ENCODE results near the gene MYO18B. TPM values are rescaled to one million over a fixed set of nuclear protein-coding genes. Genes with fewer than 3 reads are reported as not detected.

MYO18B gene
- total and polyA plus RNA-seq, 2 of the 4 experiments (the other 2 are of a cell fraction): under 0.01 TPM; not detected in 1

DNA sequence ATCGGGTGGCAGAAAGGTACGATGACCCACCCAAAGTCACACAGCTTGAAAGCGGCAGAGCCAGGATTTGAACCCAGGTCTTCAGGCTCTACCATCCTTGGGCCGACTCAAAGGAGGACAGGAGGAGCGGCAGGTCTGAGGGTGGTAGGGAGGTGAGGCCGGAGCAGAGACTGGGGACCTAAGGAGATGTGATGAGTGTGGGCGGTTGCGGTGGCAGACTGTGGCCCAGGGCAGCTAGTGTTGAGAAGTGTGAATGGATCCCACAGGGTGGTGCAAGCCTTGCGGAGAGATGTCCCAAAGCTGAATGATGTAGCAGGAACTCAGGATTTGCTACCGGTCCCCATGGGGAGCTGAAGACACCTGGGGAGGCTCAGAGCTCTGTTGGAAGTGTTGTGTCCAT, 180.2 kb downstream of the MYO18B start:
- no peaks in the 10 kb centered on the region for H4K20me1 ChIP-seq (ENCODE audit: insufficient read depth, low read length)
- no peak overlapping the region for H3K9ac ChIP-seq (ENCODE audit: low read depth, low read length)
- H4K91ac ChIP-seq (ENCODE audit: insufficient read depth, low read depth, low read length): no peak overlapping the region
- no peak overlapping the region for H3K56ac ChIP-seq (ENCODE audit: extremely low read depth, insufficient read depth, low read length)
- no peak overlapping the region for H2BK15ac ChIP-seq (ENCODE audit: low read depth, low read length)
- H3K14ac ChIP-seq (replicated peaks; ENCODE audit: low read depth, low read length): no peak overlapping the region
- no peak overlapping the region for H2AFZ ChIP-seq (replicated peaks; ENCODE audit: low read length, poor library complexity)
- H3K4ac ChIP-seq (ENCODE audit: low read depth, low read length): no peak overlapping the region
- in situ Hi-C loops (cut with MboI; ENCODE audit: low sequenced_read_pairs) (no loop called here), intact Hi-C loops (cut with micrococcal nuclease) (no loop called here), dilution Hi-C loops (cut with HindIII; ENCODE audit: low sequenced_read_pairs, unreplicated experiment) (no loop called here)
- BruUV-seq (replicated peaks): no TSS peak
- H3K18ac ChIP-seq (ENCODE audit: low read depth, low read length): no peak overlapping the region
- H3K79me1 ChIP-seq (ENCODE audit: low read depth in 1 of 2, low read length in 2 of 2): no peaks in the 10 kb centered on the region
- ATAC-seq (ENCODE audit: low read depth): no peak
- POLR2A ChIA-PET (ENCODE audit: unreplicated experiment): no interaction called here
- H3K4me3 ChIP-seq (ENCODE audit: insufficient read depth, low read depth, low read length): no peak overlapping the region
- no peak for DNase-seq
- no peak overlapping the region for H2AK5ac ChIP-seq (ENCODE audit: low read depth, low read length)
- no peak overlapping the region for H3K4me2 ChIP-seq (ENCODE audit: low read depth, low read length)
- H3K27ac ChIP-seq (ENCODE audit: insufficient read depth, low read length): no peak overlapping the region
- CTCF ChIA-PET: no interaction called here
- no peak overlapping the region for H4K5ac ChIP-seq (ENCODE audit: low read depth, low read length)
- no peak overlapping the region for H3K23ac ChIP-seq (ENCODE audit: low read depth, low read length)
- H2BK5ac ChIP-seq (ENCODE audit: low read depth, low read length, poor library complexity, severe bottlenecking): no peak overlapping the region
- no peaks in the 10 kb centered on the region for H3K27me3 ChIP-seq (ENCODE audit: control insufficient read depth, insufficient read depth, low read length)
- no peaks in the 10 kb centered on the region for H3K36me3 ChIP-seq (ENCODE audit: control insufficient read depth, insufficient read depth, low read length)
- WGBS, 2 experiments (ENCODE audit: extremely low coverage in 2 of 2, insufficient read length in 1 of 2): 76% methylated on average over 5 of the region's 10 CpGs; no CpG with 5 or more reads in 1 of the 2 experiments
- peaks cover 11% of the 10 kb centered on the region; the same call in 1 of the 2 replicates for H3K9me3 ChIP-seq (ENCODE audit: control insufficient read depth, insufficient read depth, low read length)
- H2BK120ac ChIP-seq (ENCODE audit: low read depth, low read length): no peak overlapping the region
- no peaks in the 10 kb centered on the region for H3K9me1 ChIP-seq (ENCODE audit: insufficient read depth, low read length)
- H4K8ac ChIP-seq (ENCODE audit: low read depth in 2 of 2, low read length in 2 of 2): no peak overlapping the region
- no peak overlapping the region for H2AK9ac ChIP-seq (replicated peaks; ENCODE audit: low read depth, low read length, poor library complexity)
- no peaks in the 10 kb centered on the region for H3K4me1 ChIP-seq (ENCODE audit: control insufficient read depth, insufficient read depth, low read length)
- TF ChIP-seq POLR2A (IDR thresholded peaks at IDR 0.05; ENCODE audit: low read depth, low read length) (no peak), RCOR1 (IDR thresholded peaks at IDR 0.05; ENCODE audit: insufficient replicate concordance, low read length) (no peak), FOS (IDR thresholded peaks at IDR 0.05; ENCODE audit: low read depth, low read length) (no peak), SMC3 (IDR thresholded peaks at IDR 0.05; ENCODE audit: low read depth, low read length) (no peak), BHLHE40 (IDR thresholded peaks at IDR 0.05; ENCODE audit: low read depth, low read length) (no peak), CHD1 (IDR thresholded peaks at IDR 0.05; ENCODE audit: low read depth, low read length) (no peak)
- TF ChIP-seq, protein P1, sequence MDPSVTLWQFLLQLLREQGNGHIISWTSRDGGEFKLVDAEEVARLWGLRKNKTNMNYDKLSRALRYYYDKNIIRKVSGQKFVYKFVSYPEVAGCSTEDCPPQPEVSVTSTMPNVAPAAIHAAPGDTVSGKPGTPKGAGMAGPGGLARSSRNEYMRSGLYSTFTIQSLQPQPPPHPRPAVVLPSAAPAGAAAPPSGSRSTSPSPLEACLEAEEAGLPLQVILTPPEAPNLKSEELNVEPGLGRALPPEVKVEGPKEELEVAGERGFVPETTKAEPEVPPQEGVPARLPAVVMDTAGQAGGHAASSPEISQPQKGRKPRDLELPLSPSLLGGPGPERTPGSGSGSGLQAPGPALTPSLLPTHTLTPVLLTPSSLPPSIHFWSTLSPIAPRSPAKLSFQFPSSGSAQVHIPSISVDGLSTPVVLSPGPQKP (IDR thresholded peaks at IDR 0.05; ENCODE audit: borderline replicate concordance, low read depth, low read length): no peak
- H2BK20ac ChIP-seq (ENCODE audit: low read depth, low read length): no peak overlapping the region
